GM21447 (cell line): ENCODE results near the gene PPP1R26.

Source experiments
- ATAC-seq: cut with Tn5 transposase; IDR thresholded peaks from one replicate; pipeline ENCODE4 v1.9.1; 2021; ENCODE audit not compliant: unreplicated experiment

Gene PPP1R26

GRCh38 chr9:135488013-135488330, 8.4 kb downstream of the PPP1R26 start:
- ATAC-seq = no peak

GRCh38 chr9:135488527-135488926, 8.9 kb downstream of the PPP1R26 start:
- no peak for ATAC-seq

GRCh38 chr9:135489188-135489906, 9.8 kb downstream of the PPP1R26 start:
- ATAC-seq = no peak

GRCh38 chr9:135490166-135490870, 10.7 kb downstream of the PPP1R26 start:
- no peak for ATAC-seq

- no peak for ATAC-seq
Measured at GRCh38 chr9:135490980-135491464, 11.4 kb downstream of the PPP1R26 start.

GRCh38 chr9:135491764-135492163, 12.2 kb downstream of the PPP1R26 start:
- no peak for ATAC-seq

- no peak for ATAC-seq
Measured at GRCh38 chr9:135492886-135493669, 13.5 kb downstream of the PPP1R26 start.

- no peak for ATAC-seq
Measured at GRCh38 chr9:135494791-135495559, 15.4 kb downstream of the PPP1R26 start.

GRCh38 chr9:135498381-135499126, 19.0 kb downstream of the PPP1R26 start:
- no peak for ATAC-seq

- peak; percentile 51 for ATAC-seq
Measured at GRCh38 chr9:135499326-135500070, 19.9 kb downstream of the PPP1R26 start.

- ATAC-seq = peak; percentile 3
Measured at GRCh38 chr9:135500071-135500524, 20.5 kb downstream of the PPP1R26 start.

GRCh38 chr9:135500525-135501260, 21.1 kb downstream of the PPP1R26 start, which contains the start of gene MRPS2:
Gene MRPS2, plus strand, starts transcription at chr9:135500682. Its CDS starts 29 bp downstream, at chr9:135500711.
- peak; percentile 69 for ATAC-seq

- ATAC-seq = no peak
Measured at GRCh38 chr9:135501261-135502167, 21.9 kb downstream of the PPP1R26 start.

- ATAC-seq = no peak
Measured at GRCh38 chr9:135502168-135502872, 22.7 kb downstream of the PPP1R26 start.

- ATAC-seq = no peak
Measured at GRCh38 chr9:135502873-135503321, 23.3 kb downstream of the PPP1R26 start.

GRCh38 chr9:135503371-135504261, 24.0 kb downstream of the PPP1R26 start:
- ATAC-seq = no peak
